NT2/D1 (cell line): ENCODE data around the gene HOMER1.
"Not testable (repeated sequence)": the region's sequence is repeated elsewhere in the genome, so short reads cannot be mapped to it uniquely, and the experiment has no call there.

Experiments
- DNase-seq: peaks from one replicate; pipeline ENCODE4 v3.0.0-alpha.2; 2011; ENCODE audit warnings: low read depth, low spot score
- H3K27me3 ChIP-seq: 2 replicates; pipeline ENCODE4 v1.6.0; 2011; ENCODE audit warnings: mild to moderate bottlenecking; ENCODE audit not compliant: insufficient read length, insufficient read depth
- H3K36me3 ChIP-seq: 2 replicates; pipeline ENCODE4 v1.6.1; 2011; ENCODE audit warnings: mild to moderate bottlenecking, low read length, mixed read lengths; ENCODE audit not compliant: insufficient read depth, insufficient read length
- H3K4me1 ChIP-seq: 2 replicates; pipeline ENCODE4 v1.5.1; 2011; ENCODE audit not compliant: insufficient read depth, insufficient read length
- H3K4me3 ChIP-seq: 2 replicates; pipeline ENCODE4 v1.5.1; 2011; ENCODE audit warnings: low read depth; ENCODE audit not compliant: insufficient read length
- H3K9ac ChIP-seq: 2 replicates; pipeline ENCODE4 v1.6.0; 2011; ENCODE audit warnings: low read depth; ENCODE audit not compliant: insufficient read length
- H3K9me3 ChIP-seq: 2 replicates; pipeline ENCODE4 v1.5.1; 2011; ENCODE audit warnings: mild to moderate bottlenecking, low read length; ENCODE audit not compliant: insufficient read depth
- SUZ12 ChIP-seq: IDR thresholded peaks from 2 replicates; pipeline ENCODE4 v1.6.1; 2011; ENCODE audit not compliant: insufficient read length, insufficient read depth; ENCODE audit errors: extremely low read depth
- YY1 ChIP-seq: IDR thresholded peaks from 2 replicates; pipeline ENCODE4 v1.6.1; 2011; ENCODE audit not compliant: insufficient read length, insufficient read depth
- ZNF274 ChIP-seq: IDR thresholded peaks from 2 replicates; pipeline ENCODE4 v1.6.1; 2011; ENCODE audit warnings: mild to moderate bottlenecking, low read depth, low read length

The HOMER1 gene

GRCh38 chr5:79529110-79529509 is 15.2 kb upstream of the HOMER1 start:
- TF ChIP-seq YY1 (no peak), SUZ12 (no peak), ZNF274 (no peak)
- DNase-seq = no peak
- Histone ChIP-seq H3K27me3 (no peaks in the 10 kb centered on the region), H3K9me3 (peaks cover 23% of the 10 kb centered on the region), H3K36me3 (no peaks in the 10 kb centered on the region), H3K4me1 (no peaks in the 10 kb centered on the region), H3K9ac (no peak overlapping the region), H3K4me3 (no peak overlapping the region)

GRCh38 chr5:79527431-79527830 is 13.5 kb upstream of the HOMER1 start:
- TF ChIP-seq SUZ12 (no peak), YY1 (no peak), ZNF274 (no peak)
- Histone ChIP-seq H3K27me3 (no peaks in the 10 kb centered on the region), H3K4me1 (no peaks in the 10 kb centered on the region), H3K9me3 (peaks cover 23% of the 10 kb centered on the region), H3K4me3 (no peak overlapping the region), H3K9ac (no peak overlapping the region), H3K36me3 (no peaks in the 10 kb centered on the region)
- DNase-seq = no peak

GRCh38 chr5:79526928-79527327 is 13.0 kb upstream of the HOMER1 start:
- no peak for TF ChIP-seq SUZ12
- TF ChIP-seq ZNF274 = no peak
- TF ChIP-seq YY1 = no peak
- DNase-seq = no peak
- Histone ChIP-seq H3K9me3 (peaks cover 23% of the 10 kb centered on the region), H3K36me3 (no peaks in the 10 kb centered on the region), H3K4me3 (no peak overlapping the region), H3K9ac (no peak overlapping the region), H3K27me3 (no peaks in the 10 kb centered on the region), H3K4me1 (no peaks in the 10 kb centered on the region)

GRCh38 chr5:79526493-79526892 is 12.6 kb upstream of the HOMER1 start:
- Histone ChIP-seq H3K4me1 (no peaks in the 10 kb centered on the region), H3K9ac (no peak overlapping the region), H3K36me3 (no peaks in the 10 kb centered on the region), H3K4me3 (no peak overlapping the region), H3K27me3 (no peaks in the 10 kb centered on the region), H3K9me3 (peaks cover 23% of the 10 kb centered on the region)
- TF ChIP-seq YY1 (no peak), SUZ12 (no peak), ZNF274 (no peak)
- no peak for DNase-seq

GRCh38 chr5:79521156-79521555 is 7.2 kb upstream of the HOMER1 start:
- TF ChIP-seq YY1 = no peak
- TF ChIP-seq ZNF274 = no peak
- no peak for TF ChIP-seq SUZ12
- no peak overlapping the region for H3K4me3 ChIP-seq
- H3K9me3 ChIP-seq = peaks cover 12% of the 10 kb centered on the region
- DNase-seq = no peak
- no peaks in the 10 kb centered on the region for H3K27me3 ChIP-seq
- H3K9ac ChIP-seq = no peak overlapping the region
- no peaks in the 10 kb centered on the region for H3K4me1 ChIP-seq
- H3K36me3 ChIP-seq = no peaks in the 10 kb centered on the region

- Histone ChIP-seq H3K4me1 (no peaks in the 10 kb centered on the region), H3K4me3 (no peak overlapping the region), H3K27me3 (no peaks in the 10 kb centered on the region), H3K9me3 (no peaks in the 10 kb centered on the region), H3K36me3 (no peaks in the 10 kb centered on the region), H3K9ac (no peak overlapping the region)
- no peak for DNase-seq
- TF ChIP-seq YY1 (no peak), SUZ12 (no peak), ZNF274 (no peak)
These were observed 4.8 kb upstream of the HOMER1 start for GRCh38 chr5:79518718-79519117.

GRCh38 chr5:79517601-79518000 is 3.7 kb upstream of the HOMER1 start:
- H3K4me1 ChIP-seq = no peaks in the 10 kb centered on the region
- no peaks in the 10 kb centered on the region for H3K27me3 ChIP-seq
- no peak for TF ChIP-seq ZNF274
- TF ChIP-seq YY1 = no peak
- TF ChIP-seq SUZ12 = no peak
- DNase-seq = no peak
- H3K4me3 ChIP-seq = no peak overlapping the region
- H3K9ac ChIP-seq = no peak overlapping the region
- H3K36me3 ChIP-seq = no peaks in the 10 kb centered on the region
- H3K9me3 ChIP-seq = no peaks in the 10 kb centered on the region

GRCh38 chr5:79516986-79517385 is 3.1 kb upstream of the HOMER1 start:
- no peaks in the 10 kb centered on the region for H3K27me3 ChIP-seq
- H3K9ac ChIP-seq = no peak overlapping the region
- no peak for TF ChIP-seq ZNF274
- TF ChIP-seq SUZ12 = no peak
- TF ChIP-seq YY1 = no peak
- DNase-seq = no peak
- H3K9me3 ChIP-seq = no peaks in the 10 kb centered on the region
- no peak overlapping the region for H3K4me3 ChIP-seq
- no peaks in the 10 kb centered on the region for H3K36me3 ChIP-seq
- H3K4me1 ChIP-seq = no peaks in the 10 kb centered on the region

GRCh38 chr5:79516331-79516730 is 2.4 kb upstream of the HOMER1 start:
- not testable (repeated sequence) for H3K4me3 ChIP-seq, H3K27me3 ChIP-seq, H3K4me1 ChIP-seq, DNase-seq, H3K36me3 ChIP-seq, H3K9ac ChIP-seq, H3K9me3 ChIP-seq
